NCI-H2227 (cell line): Measurements from ENCODE around the gene RCOR3.
"Not testable (repeated sequence)": the region's sequence is repeated elsewhere in the genome, so short reads cannot be mapped to it uniquely, and the experiment has no call there.

Source experiments
- DNase-seq: peaks from one replicate; lab custom pipeline; 2025; ENCODE audit not compliant: unreplicated experiment; lab: John Stamatoyannopoulos, UW

The RCOR3 gene

DNA sequence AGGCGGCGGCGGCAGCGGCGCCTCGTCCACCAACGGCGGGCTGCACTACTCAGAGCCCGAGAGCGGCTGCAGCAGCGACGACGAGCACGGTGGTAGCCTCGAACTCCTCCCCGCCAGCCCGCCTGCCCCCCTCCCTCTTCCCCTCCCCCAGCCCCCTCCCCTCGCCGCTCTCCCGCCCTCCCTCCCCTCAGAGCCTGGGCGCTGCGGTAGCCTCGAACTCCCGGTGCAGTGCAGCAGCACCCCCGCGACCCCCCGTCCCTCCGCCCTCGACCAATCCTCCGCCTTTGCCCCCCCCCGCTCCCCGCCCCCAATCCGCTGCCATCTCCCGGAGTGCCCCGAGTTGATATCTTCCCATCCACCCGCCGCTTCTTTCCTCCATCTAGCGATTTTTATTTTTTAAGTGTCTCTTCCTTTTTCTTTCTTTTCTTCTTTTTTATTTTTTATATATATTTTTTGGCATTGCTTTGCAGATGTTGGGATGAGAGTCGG lies 516 bp downstream of the RCOR3 start:
- peak; percentile 84 for DNase-seq

DNA sequence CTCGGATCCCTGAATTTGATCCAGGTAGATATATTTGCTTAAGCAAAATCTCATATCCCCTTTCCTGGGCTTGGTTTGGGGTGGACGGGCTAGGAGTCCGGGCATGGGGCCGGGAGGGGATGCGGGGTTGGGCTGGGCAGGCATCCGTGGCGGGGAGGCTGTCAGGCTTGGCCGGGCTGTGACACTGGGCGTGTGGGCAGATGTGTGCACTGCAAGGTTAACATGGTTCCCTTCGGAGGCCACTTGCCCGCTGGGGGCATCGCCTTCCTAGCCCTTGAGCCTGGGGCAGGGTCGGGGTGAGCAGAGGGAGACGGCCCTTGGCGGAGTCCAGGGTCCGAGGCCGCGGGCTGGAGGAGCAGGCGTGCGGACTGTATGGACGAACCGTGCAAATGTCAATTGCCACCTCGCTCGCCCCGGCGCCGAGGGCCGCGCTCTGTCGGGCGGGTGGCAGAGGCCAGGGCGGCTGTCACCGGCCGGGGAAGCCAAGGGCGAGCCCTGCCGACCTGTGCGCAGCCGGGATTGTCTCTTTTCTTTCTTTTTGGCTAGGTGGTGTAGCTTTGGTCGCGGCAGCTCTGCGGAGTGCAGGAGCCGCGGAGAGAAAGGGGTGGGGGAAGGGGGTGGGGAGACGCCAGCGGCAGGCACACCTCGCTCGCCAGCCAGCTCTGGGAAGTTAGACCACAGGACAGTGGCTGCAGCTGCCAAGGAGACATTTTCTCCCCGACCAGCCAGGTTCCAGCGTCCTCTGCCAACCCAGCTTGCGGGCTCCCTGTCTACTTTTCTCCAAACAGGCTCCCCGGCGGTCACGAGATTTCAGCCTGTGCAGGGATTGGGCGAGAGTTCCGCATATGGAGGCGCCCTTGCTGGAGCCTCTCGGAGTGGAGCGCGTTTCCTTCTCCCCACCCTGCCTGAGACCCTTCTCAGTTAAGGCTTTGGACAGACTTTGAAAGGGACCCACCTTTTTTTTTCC lies 1.3 kb downstream of the RCOR3 start:
- DNase-seq = peak; percentile 86

DNA sequence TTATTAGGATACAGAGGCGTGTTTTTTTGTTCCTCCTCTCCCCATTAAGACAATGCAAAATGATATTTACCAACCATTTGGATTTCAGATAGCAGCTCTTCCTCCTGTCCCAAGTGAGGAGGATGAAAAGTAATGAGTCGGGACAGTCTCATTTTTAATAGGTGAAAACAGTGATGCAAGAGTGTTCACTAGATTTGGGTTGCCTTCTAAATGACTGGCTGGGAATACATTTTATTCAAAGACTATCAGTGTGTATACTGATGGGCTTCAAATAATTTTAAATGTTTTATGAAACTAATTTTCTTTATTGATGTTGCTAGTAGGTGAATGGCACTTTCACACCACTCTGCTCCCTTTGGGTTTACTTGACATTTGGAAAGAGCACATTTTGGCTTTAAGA lies 2.1 kb downstream of the RCOR3 start:
- DNase-seq = no peak

DNA sequence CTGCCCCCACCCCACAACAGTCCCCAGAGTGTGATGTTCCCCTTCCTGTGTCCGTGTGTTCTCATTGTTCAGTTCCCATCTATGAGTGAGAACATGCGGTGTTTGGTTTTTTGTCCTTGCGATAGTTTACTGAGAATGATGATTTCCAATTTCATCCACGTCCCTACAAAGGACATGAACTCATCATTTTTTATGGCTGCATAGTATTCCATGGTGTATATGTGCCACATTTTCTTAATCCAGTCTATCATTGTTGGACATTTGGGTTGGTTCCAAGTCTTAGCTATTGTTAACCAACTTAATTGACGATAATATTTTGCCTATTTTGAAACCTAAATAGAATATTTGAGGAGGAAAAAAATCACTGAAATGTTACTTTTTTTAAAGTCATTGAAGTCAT lies 3.9 kb downstream of the RCOR3 start:
- not testable (repeated sequence) for DNase-seq

DNA sequence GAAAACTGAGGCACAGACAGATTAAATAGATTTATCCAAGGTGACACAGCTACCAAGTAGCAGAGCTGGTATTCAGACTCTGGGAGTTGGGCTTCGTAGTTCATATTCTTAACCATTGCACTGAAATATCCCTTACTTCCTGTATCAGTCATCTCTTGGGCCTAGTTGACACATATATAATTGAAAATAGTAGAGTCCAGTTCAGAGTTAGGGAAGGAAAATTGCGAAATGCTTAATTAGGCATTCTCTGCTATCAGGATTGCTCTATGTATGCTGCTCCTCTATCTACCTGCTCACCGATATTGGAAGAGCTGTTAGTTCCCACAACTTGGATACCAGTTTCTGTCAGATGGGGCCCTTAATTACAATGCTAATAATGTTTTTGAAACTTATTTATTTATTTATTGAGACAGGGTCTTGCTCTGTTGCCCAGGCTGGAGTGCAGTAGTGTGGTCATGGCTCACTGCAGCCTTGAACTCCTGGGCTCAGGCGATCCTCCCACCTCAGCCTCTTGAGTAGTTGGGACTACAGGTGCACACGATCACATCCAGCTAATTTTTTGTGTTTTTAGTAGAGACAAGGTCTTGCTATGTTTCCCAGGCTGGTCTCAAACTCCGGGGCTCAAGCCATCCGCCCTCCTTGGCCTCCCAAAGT lies 8.2 kb downstream of the RCOR3 start:
- DNase-seq = no peak

DNA sequence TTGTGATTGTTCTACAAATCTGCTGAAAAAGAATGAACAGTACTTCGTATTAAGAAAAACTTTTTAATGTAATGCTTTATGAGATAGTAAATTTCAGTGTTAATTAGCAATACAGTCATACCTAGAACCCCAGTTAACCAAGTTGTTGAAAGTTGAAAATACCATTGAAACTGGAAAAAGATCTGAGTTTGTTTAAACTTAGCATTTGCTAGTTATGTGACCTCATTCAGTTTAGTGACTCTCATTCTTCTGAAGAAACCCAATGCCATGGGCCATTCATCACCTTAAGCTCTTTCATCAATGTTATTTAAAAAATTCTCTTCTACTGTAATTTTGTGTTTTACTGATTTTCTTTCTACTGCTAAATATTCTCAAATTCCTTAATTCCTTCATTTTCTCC lies 20.2 kb downstream of the RCOR3 start:
- no peak for DNase-seq

DNA sequence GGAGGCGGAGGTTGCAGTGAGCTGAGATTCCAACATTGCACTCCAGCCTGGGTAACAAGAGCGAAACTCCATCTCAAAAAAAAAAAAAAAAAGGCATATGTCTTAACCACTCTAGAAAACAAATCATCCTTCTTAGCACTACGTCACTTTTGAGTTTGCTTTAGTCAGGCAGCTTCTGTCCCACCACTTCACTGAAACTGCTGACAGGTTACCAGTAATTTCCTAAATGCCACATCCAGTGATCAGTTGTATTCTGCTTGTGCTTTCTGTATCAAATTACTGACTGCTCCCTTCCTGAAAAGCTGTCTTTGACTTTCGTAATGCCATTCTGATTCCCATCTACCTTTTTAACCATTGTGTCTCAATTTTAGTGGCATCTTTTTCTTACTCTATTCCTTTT lies 21.7 kb downstream of the RCOR3 start:
- DNase-seq = no peak

DNA sequence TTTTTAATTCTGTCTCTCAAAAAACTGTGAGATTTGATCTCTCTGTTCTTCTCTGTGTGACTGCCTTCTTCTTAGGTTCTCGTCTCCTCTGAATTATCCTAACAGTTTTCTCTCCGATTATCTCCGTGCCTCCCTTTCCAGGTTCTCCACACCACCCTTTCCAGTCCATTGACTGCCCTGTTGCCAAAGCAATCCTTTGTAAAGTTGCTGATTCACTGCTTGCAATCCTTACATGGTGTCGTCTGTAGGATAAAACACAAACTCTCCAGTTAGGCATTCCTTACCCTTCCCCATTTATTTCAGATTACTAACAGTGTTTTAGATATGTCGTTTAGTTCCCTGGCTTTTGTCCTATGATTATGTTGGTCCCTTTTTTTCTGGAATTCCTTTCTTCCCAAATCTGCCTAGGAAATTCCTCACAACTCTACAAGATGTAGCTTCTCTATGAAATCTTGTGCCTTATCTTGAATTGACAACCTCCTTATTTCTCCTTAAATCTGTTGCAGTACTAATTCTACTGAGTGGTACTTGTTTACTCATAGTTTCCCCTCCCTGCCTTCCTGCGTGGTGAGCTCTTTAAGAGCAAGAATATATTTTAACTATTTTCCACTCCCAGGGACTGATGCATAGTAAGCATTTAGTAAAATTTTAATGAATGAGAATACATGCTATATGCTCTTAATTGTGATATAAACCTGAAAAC lies 22.3 kb downstream of the RCOR3 start:
- DNase-seq = no peak

DNA sequence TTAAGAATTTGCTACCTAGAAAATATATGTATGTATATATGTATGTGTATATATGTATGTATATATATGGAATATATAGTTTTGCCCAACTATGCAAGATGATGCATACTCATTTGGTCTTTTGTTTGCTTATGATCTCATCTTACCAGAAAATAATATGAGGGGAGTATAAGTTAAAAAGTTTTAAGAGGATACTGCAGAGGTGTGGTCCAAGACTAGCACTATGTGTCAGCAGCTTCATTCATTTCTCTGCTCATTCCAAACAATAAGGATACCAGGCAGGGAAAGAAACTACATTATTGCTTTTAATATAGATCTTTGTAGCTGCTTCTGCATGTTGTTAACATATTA lies 22.8 kb downstream of the RCOR3 start:
- no peak for DNase-seq

DNA sequence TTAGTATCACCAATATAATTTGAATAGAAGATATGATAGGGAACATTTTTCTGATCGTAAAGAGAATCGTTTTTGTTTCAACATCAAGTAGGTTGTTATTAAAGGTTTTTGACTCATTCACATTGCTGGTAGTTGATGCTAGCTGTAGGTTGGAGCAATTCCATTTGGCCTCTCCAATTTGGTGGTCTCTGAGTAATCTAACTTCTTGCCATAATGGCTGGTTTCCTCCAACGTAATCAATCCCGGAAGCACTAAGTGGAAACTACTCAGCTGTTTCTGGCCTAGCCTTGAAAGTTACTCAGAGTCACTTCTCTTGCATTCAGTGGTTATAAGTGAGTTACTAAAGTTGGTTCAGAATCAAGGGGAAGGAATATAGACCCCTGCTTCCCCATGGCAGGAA lies 26.0 kb downstream of the RCOR3 start:
- DNase-seq = no peak

DNA sequence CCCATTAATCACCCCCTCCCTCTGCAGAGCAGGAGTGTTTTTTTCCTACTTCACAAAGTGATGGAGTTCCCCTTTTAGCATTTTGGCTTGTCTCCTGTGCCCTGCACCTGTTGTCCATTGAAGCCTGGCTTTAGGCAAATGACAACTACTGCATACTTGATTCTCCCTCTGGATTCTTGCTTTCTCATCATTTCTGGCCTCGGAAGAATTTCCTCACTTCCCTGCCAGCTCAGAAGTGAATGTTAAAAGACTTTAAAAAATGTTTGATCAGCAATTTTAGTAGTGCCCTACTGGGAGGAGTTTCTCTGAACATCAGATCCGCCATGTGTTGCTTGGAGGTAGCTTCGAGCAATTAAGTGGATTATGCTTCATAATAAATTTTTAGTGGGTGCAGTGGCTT lies 28.1 kb downstream of the RCOR3 start:
- DNase-seq = no peak

DNA sequence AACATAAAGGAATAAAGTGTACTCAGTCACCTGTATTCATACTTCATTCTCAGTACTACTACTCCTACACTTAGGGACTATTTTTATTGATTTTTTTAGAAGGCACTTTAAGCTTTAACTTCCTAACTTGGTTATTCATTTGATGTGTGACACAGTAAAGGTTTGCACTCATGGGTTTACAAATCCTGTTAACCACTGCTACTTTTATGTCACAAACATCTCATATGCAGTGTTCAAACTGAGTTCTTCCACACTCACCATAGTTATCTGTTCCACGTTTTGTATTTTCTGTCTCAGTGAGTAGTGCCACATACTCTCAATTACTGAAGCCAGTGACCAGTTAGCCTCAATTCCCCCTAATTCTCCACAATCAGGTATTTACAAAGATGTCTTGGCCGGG lies 33.2 kb downstream of the RCOR3 start:
- no peak for DNase-seq

DNA sequence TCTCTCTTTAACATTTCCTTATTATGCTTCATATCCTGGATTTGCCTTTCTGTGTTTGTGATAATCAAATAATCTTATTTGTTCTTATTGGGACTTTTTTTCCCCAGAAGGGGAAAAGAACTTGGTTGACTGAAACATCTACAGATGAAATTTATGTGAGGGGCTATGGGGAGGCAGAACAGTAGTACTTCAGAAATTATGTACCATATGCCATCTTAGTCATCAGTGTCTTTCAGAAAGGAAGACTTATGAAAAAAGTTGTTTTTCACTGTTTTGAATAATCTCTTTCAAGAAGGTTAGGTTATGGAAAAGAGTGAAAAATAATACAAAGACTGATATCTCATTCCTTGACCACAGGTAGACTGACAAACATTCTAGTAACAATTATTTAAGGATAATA lies 37.2 kb downstream of the RCOR3 start:
- no peak for DNase-seq

DNA sequence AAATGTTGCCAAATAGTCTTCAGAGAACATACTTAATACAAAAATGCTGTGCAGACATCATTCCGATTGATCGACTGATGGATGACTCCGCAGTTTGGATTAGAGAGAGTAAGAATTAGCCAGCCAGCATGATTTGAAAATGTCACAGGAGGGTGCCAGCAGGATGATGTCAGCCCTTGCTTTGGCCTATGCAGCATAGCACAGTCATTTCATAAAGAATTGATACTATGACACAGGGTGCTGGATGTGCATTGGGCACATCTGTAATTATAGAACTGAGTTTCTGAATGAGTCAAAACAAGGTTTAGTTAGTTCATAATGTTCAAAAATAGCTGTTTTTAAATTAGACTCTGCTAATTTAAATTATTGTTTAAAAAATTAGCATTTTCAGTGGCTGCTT lies 45.9 kb downstream of the RCOR3 start:
- no peak for DNase-seq

DNA sequence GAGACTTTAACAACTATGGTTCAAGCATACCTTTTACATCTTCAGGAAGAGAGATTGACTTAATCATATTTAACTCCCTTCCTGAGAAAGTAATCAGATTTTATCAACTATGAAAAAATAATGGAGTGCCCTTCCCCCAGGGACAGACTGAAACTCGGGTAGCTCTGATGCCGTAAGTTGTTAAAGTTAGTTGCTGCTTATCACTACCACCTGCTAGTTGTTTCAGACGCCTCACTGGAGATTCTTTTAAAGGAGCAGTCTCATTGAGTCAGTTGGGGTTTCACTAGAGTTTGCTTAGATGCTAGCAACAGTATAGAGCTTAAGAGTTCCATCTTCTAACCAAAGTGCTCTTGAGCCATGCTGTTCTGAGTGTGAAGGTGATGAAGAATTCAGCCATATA lies 50.5 kb downstream of the RCOR3 start:
- no peak for DNase-seq

DNA sequence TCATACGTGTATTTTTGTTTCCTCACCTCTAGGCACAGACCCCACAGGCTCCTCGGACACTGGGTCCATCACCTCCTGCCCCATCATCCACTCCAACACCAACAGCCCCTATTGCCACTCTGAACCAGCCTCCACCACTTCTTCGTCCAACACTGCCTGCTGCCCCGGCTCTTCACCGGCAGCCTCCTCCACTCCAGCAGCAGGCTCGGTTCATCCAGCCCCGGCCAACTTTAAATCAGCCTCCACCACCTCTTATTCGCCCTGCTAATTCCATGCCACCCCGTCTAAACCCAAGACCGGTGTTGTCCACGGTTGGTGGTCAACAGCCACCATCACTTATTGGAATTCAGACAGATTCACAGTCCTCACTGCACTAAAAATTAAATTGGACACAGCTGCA lies 54.2 kb downstream of the RCOR3 start:
- DNase-seq = no peak

DNA sequence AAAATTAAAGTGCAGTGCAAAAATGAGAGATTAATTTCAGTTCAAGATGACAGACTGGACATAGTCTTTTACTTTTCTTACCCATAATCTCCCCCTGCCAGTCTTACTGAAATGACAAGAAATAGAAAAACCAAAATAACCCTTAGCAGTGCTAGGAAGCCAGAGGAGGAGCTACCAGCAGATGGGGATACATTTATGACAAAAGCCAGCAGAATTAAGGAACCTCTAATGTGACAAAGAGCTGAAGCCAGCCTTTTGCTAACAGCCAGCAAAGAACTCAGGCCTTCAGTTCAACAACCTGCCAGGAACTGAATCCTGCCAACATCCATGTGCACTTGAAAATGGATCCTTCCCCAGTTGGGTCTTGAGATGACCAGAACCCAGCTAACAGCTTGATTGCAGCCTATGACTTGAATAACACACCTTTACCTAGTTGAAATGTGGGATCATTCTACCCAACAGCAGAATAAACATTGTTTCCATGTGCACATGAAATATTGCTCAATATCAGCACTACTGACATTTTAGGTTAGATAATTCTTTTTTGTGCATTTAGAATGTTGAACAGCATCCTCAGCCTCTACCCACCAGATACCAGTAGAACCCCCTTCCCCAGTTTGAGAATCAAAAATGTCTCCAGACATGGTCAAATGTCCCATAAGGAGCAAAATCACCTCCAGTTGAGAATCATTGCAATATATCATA lies 59.6 kb downstream of the RCOR3 start:
- no peak for DNase-seq

DNA sequence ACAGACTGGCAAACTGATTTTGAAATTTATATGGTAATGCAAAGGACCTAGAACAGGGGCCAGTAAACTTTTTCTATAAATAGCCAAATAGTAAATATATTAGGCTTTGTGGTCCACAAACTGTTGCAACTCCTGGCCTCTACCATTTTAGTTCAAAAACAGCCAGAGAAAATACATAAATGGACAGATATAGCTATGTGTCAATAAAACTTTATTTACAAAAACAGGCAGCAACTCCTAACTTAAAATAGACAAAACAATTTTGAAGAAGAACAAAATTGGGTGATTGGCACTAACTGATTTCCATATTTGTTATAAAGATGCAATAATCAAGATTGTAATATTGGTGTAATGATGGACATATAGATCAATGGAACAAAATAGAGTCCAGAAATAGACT lies 60.7 kb downstream of the RCOR3 start:
- no peak for DNase-seq

DNA sequence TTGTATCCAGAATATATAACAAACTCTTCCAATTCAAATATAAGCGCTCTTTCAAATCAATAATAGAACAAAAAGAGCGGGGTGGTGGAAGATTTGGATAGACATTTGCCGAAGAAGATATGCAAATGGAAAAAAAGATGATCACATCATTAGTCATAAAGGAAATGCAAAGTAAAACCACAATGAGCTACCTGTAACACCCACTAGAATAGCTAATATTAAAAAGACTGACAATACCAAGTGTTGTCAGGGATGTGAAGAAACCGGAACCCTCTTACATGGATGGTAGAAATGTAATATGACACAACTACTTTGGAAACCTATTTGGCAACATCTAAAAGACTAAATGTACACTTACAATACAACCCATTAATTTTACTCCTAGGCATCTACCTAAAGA lies 61.8 kb downstream of the RCOR3 start:
- DNase-seq = no peak

DNA sequence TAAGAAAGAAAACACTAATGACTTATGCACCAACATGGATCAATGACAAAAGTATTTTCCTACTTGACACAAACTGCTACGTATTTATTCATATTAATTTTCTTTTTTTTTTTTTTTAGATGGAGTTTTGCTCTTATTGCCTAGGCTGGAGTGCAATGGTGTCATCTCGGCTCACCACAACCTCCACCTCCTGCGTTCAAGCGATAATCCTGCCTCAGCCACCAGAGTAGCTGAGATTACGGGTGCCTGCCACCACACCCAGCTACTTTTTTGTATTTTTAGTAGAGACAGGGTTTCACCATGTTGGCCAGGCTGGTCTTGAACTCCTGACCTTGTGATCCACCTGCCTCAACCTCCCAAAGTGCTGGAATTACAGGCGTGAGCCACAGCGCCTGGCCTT lies 62.5 kb downstream of the RCOR3 start:
- DNase-seq = not testable (repeated sequence)
